Neural cell (in vitro differentiated cells): Measurements from ENCODE around the gene ATG9B. TPM values are rescaled to one million over a fixed set of nuclear protein-coding genes. Genes with fewer than 3 reads are reported as not detected.

Experiments used
- H2AFZ ChIP-seq: fragments of 200-600, 300-800 bp; sonication (generic), shearing (Covaris generic); 2 replicates; pipeline ENCODE4 v1.6.0; 2014; ENCODE audit warnings: low read depth, mild to moderate bottlenecking, antibody characterized with exemption, low read length, moderate library complexity
- H3F3A ChIP-seq: fragments of 200-600 bp; shearing (Covaris generic); 2 replicates; pipeline ENCODE4 v1.6.1; 2016; ENCODE audit warnings: mild to moderate bottlenecking, moderate library complexity, mixed read lengths, antibody characterized with exemption, low read length; ENCODE audit not compliant: insufficient read depth, poor library complexity, severe bottlenecking
- H3K27ac ChIP-seq: fragments of 200-600, 300-800 bp; sonication (generic), shearing (Covaris generic); 2 replicates; pipeline ENCODE4 v1.5.1; 2014; ENCODE audit warnings: mild to moderate bottlenecking, low read length, moderate library complexity
- H3K27me3 ChIP-seq: fragments of 300-800, 200-600 bp; sonication (generic), shearing (Covaris generic); 2 replicates; pipeline ENCODE4 v1.6.0; 2014; ENCODE audit warnings: mild to moderate bottlenecking, low read depth, low read length, moderate library complexity; ENCODE audit not compliant: insufficient read depth
- H3K36me3 ChIP-seq: fragments of 300-800, 200-600 bp; sonication (generic), shearing (Covaris generic); 2 replicates; pipeline ENCODE4 v1.5.1; 2014; ENCODE audit warnings: mild to moderate bottlenecking, antibody characterized with exemption, low read length, moderate library complexity; ENCODE audit not compliant: insufficient read depth
- H3K4me2 ChIP-seq: fragments of 300-800, 200-600 bp; sonication (generic), shearing (Covaris generic); 2 replicates; pipeline ENCODE4 v1.6.0; 2014; ENCODE audit warnings: mild to moderate bottlenecking, low read length
- H3K4me3 ChIP-seq: fragments of 300-800, 200-600 bp; sonication (generic), shearing (Covaris generic); 2 replicates; pipeline ENCODE4 v1.5.1; 2014; ENCODE audit warnings: mild to moderate bottlenecking, low read length, moderate library complexity
- H3K79me2 ChIP-seq: fragments of 200-600 bp; shearing (Covaris generic); replicated peaks from 2 replicates; pipeline ENCODE4 v1.6.0; 2014; ENCODE audit warnings: mild to moderate bottlenecking, low read length, moderate library complexity; ENCODE audit not compliant: insufficient read depth
- H3K9ac ChIP-seq: fragments of 300-800, 200-600 bp; sonication (generic), shearing (Covaris generic); 2 replicates; pipeline ENCODE4 v1.6.1; 2016; ENCODE audit warnings: mild to moderate bottlenecking, low read length, mixed read lengths
- H3K9me2 ChIP-seq: fragments of 200-600 bp; shearing (Covaris generic); 2 replicates; pipeline ENCODE4 v1.6.1; 2016; ENCODE audit warnings: mild to moderate bottlenecking, low read length, mixed read lengths; ENCODE audit not compliant: insufficient read depth
- H3K9me3 ChIP-seq: fragments of 200-600, 300-800 bp; sonication (generic), shearing (Covaris generic); 2 replicates; pipeline ENCODE4 v1.6.1; 2016; ENCODE audit warnings: mild to moderate bottlenecking, mixed run types, low read length, moderate library complexity, mixed read lengths
- H4K20me1 ChIP-seq: fragments of 200-600 bp; shearing (Covaris generic); 2 replicates; pipeline ENCODE4 v1.6.1; 2016; ENCODE audit warnings: mild to moderate bottlenecking, mixed run types; ENCODE audit not compliant: insufficient read depth
- EP300 ChIP-seq: fragments of 450-650 bp; conservative IDR thresholded peaks from 2 replicates; pipeline ENCODE4 v1.6.1; 2014; ENCODE audit warnings: antibody characterized with exemption, mild to moderate bottlenecking, moderate library complexity; ENCODE audit not compliant: poor library complexity, severe bottlenecking
- EZH2 ChIP-seq: fragments of 200-600, 300-800 bp; shearing (Covaris generic), sonication (generic); IDR thresholded peaks from 2 replicates; pipeline ENCODE4 v1.6.1; 2014; ENCODE audit warnings: antibody characterized with exemption, low read length, borderline replicate concordance, mild to moderate bottlenecking; ENCODE audit not compliant: insufficient read depth, poor library complexity, severe bottlenecking
- MXI1 ChIP-seq: fragments of 450-650 bp; conservative IDR thresholded peaks from 2 replicates; pipeline ENCODE4 v1.6.1; 2014; ENCODE audit warnings: antibody characterized with exemption, mild to moderate bottlenecking; ENCODE audit not compliant: poor library complexity, severe bottlenecking
- POLR2AphosphoS5 ChIP-seq: IDR thresholded peaks from 2 replicates; pipeline ENCODE4 v1.6.1; 2012
- RAD21 ChIP-seq: fragments of 450-650 bp; conservative IDR thresholded peaks from 2 replicates; pipeline ENCODE4 v1.6.1; 2014; ENCODE audit warnings: antibody characterized with exemption, mild to moderate bottlenecking, moderate library complexity
- SMC3 ChIP-seq: fragments of 450-650 bp; conservative IDR thresholded peaks from 2 replicates; pipeline ENCODE4 v1.6.1; 2014; ENCODE audit warnings: antibody characterized with exemption, mild to moderate bottlenecking, moderate library complexity; ENCODE audit not compliant: poor library complexity
- TAF1 ChIP-seq: IDR thresholded peaks from 2 replicates; pipeline ENCODE4 v1.6.1; 2012; ENCODE audit warnings: low read depth
- polyA plus RNA-seq: library from polyadenylated mRNA; depleted of rRNA; stranded (reverse); fragments of >200 nt; gene quantifications from 2 replicates; pipeline ENCODE4 v1.2.3, GENCODE V29; 2014
- TF ChIP-seq, protein P1 (sequence below): IDR thresholded peaks from 2 replicates; pipeline ENCODE4 v1.6.1; 2012; ENCODE audit warnings: borderline replicate concordance
- TF ChIP-seq, protein P2 (sequence below): fragments of 450-650 bp; IDR thresholded peaks from 2 replicates; pipeline ENCODE4 v1.5.1; 2014; ENCODE audit warnings: antibody characterized with exemption, mild to moderate bottlenecking, moderate library complexity; ENCODE audit not compliant: poor library complexity, severe bottlenecking

ATG9B gene
- polyA plus RNA-seq, 1 donor from 2014 or later: 1.4 TPM

DNA sequence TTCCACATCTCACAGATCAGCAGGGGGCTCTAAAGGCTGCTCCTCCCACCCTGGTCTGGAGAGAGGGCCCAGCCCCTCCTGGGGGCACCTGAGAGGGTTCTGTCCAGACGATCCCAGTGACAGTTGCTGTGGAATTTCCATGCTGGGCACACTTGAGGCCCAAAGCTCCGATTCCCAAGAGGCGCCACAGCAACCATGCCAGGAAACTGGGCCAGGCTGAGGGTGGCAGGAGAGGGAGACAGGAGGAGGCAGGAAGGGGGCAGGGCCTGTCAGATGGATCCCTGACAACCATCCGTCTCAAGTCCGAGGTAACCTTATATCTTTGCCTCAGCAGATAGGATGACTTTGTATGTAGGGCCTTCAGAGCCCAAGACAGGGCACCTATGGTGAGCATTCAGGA lies 37.7 kb downstream of the ATG9B start:
- H3F3A ChIP-seq: no peaks in the 10 kb centered on the region
- no peaks in the 10 kb centered on the region for H3K36me3 ChIP-seq
- H3K27me3 ChIP-seq: no peaks in the 10 kb centered on the region
- TF ChIP-seq, protein P1, sequence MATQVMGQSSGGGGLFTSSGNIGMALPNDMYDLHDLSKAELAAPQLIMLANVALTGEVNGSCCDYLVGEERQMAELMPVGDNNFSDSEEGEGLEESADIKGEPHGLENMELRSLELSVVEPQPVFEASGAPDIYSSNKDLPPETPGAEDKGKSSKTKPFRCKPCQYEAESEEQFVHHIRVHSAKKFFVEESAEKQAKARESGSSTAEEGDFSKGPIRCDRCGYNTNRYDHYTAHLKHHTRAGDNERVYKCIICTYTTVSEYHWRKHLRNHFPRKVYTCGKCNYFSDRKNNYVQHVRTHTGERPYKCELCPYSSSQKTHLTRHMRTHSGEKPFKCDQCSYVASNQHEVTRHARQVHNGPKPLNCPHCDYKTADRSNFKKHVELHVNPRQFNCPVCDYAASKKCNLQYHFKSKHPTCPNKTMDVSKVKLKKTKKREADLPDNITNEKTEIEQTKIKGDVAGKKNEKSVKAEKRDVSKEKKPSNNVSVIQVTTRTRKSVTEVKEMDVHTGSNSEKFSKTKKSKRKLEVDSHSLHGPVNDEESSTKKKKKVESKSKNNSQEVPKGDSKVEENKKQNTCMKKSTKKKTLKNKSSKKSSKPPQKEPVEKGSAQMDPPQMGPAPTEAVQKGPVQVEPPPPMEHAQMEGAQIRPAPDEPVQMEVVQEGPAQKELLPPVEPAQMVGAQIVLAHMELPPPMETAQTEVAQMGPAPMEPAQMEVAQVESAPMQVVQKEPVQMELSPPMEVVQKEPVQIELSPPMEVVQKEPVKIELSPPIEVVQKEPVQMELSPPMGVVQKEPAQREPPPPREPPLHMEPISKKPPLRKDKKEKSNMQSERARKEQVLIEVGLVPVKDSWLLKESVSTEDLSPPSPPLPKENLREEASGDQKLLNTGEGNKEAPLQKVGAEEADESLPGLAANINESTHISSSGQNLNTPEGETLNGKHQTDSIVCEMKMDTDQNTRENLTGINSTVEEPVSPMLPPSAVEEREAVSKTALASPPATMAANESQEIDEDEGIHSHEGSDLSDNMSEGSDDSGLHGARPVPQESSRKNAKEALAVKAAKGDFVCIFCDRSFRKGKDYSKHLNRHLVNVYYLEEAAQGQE: no peak
- TF ChIP-seq RAD21 (no peak), MXI1 (no peak), EZH2 (no peak), SMC3 (no peak), TAF1 (no peak), EP300 (no peak), POLR2AphosphoS5 (no peak)
- TF ChIP-seq, protein P2, sequence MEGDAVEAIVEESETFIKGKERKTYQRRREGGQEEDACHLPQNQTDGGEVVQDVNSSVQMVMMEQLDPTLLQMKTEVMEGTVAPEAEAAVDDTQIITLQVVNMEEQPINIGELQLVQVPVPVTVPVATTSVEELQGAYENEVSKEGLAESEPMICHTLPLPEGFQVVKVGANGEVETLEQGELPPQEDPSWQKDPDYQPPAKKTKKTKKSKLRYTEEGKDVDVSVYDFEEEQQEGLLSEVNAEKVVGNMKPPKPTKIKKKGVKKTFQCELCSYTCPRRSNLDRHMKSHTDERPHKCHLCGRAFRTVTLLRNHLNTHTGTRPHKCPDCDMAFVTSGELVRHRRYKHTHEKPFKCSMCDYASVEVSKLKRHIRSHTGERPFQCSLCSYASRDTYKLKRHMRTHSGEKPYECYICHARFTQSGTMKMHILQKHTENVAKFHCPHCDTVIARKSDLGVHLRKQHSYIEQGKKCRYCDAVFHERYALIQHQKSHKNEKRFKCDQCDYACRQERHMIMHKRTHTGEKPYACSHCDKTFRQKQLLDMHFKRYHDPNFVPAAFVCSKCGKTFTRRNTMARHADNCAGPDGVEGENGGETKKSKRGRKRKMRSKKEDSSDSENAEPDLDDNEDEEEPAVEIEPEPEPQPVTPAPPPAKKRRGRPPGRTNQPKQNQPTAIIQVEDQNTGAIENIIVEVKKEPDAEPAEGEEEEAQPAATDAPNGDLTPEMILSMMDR: no peak
- H3K79me2 ChIP-seq: no peaks in the 10 kb centered on the region
- no peaks in the 10 kb centered on the region for H4K20me1 ChIP-seq
- no peaks in the 10 kb centered on the region for H3K9me3 ChIP-seq
- H2AFZ ChIP-seq: no peak overlapping the region
- H3K9me2 ChIP-seq: no peaks in the 10 kb centered on the region
- H3K27ac ChIP-seq: no peak overlapping the region
- no peak overlapping the region for H3K4me2 ChIP-seq
- no peak overlapping the region for H3K4me3 ChIP-seq
- no peak overlapping the region for H3K9ac ChIP-seq

DNA sequence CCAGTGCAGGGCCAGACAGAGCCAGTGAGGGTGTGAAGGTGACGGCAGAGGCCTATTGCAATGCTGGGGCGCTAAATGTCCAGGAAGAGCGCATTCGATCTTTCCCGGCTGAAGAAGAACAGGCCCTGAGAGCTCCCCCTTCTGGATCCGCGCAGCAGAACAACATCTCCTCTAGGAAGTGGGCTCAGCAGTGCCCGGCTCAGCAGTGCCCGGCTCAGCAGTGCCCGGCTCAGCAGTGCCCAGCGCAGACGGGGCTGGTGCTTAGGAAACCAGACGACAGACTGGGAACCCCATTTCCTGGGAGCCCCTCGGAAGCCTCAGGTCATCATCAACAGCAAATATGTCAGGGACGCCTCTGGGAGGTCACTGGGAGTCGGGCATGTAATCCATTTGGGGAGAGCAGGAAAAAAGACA lies 38.2 kb downstream of the ATG9B start:
- Histone ChIP-seq H3K9me3 (no peaks in the 10 kb centered on the region), H4K20me1 (no peaks in the 10 kb centered on the region), H3K4me3 (no peak overlapping the region), H3K4me2 (no peak overlapping the region), H3K27ac (no peak overlapping the region), H3K9me2 (no peaks in the 10 kb centered on the region), H3K36me3 (no peaks in the 10 kb centered on the region), H3K27me3 (no peaks in the 10 kb centered on the region), H3K9ac (no peak overlapping the region), H3F3A (no peaks in the 10 kb centered on the region), H2AFZ (no peak overlapping the region), H3K79me2 (no peaks in the 10 kb centered on the region)
- TF ChIP-seq EP300: no peak
- peak; percentile 85 for TF ChIP-seq SMC3
- no peak for TF ChIP-seq POLR2AphosphoS5
- TF ChIP-seq, protein P2: peak; percentile 80
- TF ChIP-seq TAF1: no peak
- TF ChIP-seq, protein P1: no peak
- TF ChIP-seq RAD21: peak; percentile 72
- TF ChIP-seq EZH2: no peak
- TF ChIP-seq MXI1: no peak
